ENCODE measurements around the gene BAG5. TPM values are rescaled to one million over a fixed set of nuclear protein-coding genes. Genes with fewer than 3 reads are reported as not detected.
"Not testable (repeated sequence)": the region's sequence is repeated elsewhere in the genome, so short reads cannot be mapped to it uniquely, and the experiment has no call there.

The BAG5 gene
- total RNA-seq, 2 experiments from 2014 or later = 23.2 to 23.8 TPM

- Mint-ChIP-seq H3K36me3 (peaks cover 4% of the 10 kb centered on the region), H3K4me3 (no peak overlapping the region), H3K9me3 (no peaks in the 10 kb centered on the region), H3K4me1 (ENCODE audit: low read depth) (peaks cover 6% of the 10 kb centered on the region), H3K27me3 (no peaks in the 10 kb centered on the region), H3K27ac (no peak overlapping the region)
- ChIA-PET CTCF (interaction anchor here (2.6 to 6.8 kb wide), 2 partner anchors 12 to 29 kb away, joined by 38 to 63 read pairs; partner anchors contain the start of gene TRMT61A), POLR2A (no interaction called here)
- intact Hi-C loops (cut with micrococcal nuclease) = no loop called here
- DNase-seq = no peak
Measured at GRCh38 chr14:103517174-103517566, 45.3 kb downstream of the BAG5 start.

DNA sequence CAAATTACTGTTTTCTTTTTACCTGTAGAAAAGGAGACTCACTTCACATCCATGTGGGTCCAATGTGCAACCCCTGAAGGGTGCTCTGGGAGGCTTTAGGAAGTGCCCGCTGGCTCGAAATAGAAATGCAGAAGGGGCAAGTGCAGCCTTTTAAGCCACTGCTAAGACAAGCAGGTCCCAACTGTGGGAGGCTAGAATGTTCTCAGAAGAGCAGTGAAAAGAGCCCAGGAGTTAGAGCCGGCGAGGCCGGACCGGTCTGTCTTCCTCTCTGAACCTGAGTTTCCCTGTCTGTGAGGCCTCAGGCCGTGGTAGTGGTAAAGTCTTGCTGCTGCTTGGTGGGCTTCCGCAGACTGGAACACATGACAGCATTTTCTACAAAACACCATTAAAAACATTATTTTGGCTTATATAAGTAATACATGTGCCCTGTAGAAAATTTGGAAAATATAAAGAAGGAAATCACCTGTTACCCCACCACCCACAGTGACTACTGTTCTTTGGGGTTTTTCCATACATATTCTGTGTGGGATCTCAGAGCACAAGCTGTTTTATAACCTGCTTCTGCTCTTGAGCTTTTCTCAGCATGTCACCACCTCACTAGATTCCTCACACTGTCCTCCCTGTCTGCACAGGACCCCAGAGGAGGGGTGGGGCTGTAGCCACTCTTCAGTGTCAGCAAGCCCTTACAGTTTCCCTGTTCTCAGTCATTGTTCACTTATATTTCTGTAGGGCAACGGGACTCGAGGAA is 45.9 kb downstream of the BAG5 start:
- H3K4me1 Mint-ChIP-seq (ENCODE audit: low read depth) = peaks cover 6% of the 10 kb centered on the region
- H3K9me3 Mint-ChIP-seq = no peaks in the 10 kb centered on the region
- no peaks in the 10 kb centered on the region for H3K27me3 Mint-ChIP-seq
- POLR2A ChIA-PET = no interaction called here
- CTCF ChIA-PET = interaction anchor here (0.5 to 6.8 kb wide), 2 partner anchors 29 to 37 kb away, joined by 3 to 63 read pairs; no protein-coding TSS in a partner anchor
- intact Hi-C loops (cut with micrococcal nuclease) = no loop called here
- H3K4me3 Mint-ChIP-seq = no peak overlapping the region
- H3K27ac Mint-ChIP-seq = no peak overlapping the region
- DNase-seq = no peak
- H3K36me3 Mint-ChIP-seq = peaks cover 5% of the 10 kb centered on the region

GRCh38 chr14:103514596-103515421 is 47.6 kb downstream of the BAG5 start:
- Mint-ChIP-seq H3K27me3 (no peaks in the 10 kb centered on the region), H3K9me3 (no peaks in the 10 kb centered on the region), H3K27ac (no peak overlapping the region), H3K4me1 (ENCODE audit: low read depth) (peaks cover 5% of the 10 kb centered on the region), H3K4me3 (no peak overlapping the region), H3K36me3 (peaks cover 5% of the 10 kb centered on the region)
- intact Hi-C loops (cut with micrococcal nuclease) = no loop called here
- CTCF ChIA-PET = no interaction called here
- POLR2A ChIA-PET = no interaction called here
- DNase-seq = no peak

DNA sequence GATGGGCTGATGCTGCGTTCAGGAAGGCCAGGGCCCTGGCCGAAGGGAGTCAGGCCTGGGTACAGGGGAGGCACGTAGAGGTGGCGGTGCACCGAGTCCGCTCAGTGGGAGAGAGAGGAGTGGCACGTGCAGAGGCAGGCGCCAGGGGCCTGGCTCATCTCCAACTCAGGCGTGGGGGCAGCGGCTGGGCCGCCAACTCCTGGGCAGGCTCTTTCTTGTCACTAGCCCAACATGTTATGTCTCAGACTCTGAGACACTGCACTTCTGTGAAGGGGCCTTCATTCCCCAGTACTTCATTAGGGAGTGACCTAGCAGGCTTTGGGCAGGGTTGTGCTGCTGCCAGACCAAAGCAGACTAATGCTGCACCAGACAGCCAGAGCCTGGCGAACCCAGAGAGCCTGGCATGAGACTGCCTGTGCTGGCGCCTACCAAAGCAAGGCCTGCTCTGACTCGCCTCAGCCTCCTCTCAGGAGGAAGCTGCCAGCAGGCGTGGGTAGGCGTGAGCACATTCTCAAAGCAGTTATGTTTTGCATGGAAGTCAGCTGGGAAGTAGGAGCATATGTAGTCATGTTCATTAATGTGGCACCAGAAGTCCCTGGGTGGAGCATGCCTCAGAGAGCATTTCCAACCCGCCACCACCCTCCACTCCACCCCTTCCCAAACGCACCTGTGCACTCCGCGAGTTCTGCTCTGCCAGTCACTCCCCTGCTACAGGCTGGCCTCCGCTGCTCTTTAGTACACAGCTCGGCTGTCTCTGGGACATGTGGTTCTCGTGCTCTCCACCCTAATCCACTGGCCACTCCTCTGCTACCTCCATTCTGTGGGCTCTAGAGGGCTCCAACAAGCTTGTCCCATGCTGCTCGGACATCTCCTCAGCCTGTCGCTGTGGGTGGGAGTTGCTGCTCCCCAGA is 49.5 kb downstream of the BAG5 start:
- Mint-ChIP-seq H3K4me3 (no peak overlapping the region), H3K27me3 (no peaks in the 10 kb centered on the region), H3K9me3 (no peaks in the 10 kb centered on the region), H3K4me1 (ENCODE audit: low read depth) (no peaks in the 10 kb centered on the region), H3K36me3 (peaks cover 10% of the 10 kb centered on the region), H3K27ac (no peak overlapping the region)
- POLR2A ChIA-PET = no interaction called here
- no peak for DNase-seq
- intact Hi-C loops (cut with micrococcal nuclease) = no loop called here
- CTCF ChIA-PET = interaction anchor here (1.5 kb wide), 1 partner anchor 13 kb away, joined by 6 read pairs; no protein-coding TSS in a partner anchor

DNA sequence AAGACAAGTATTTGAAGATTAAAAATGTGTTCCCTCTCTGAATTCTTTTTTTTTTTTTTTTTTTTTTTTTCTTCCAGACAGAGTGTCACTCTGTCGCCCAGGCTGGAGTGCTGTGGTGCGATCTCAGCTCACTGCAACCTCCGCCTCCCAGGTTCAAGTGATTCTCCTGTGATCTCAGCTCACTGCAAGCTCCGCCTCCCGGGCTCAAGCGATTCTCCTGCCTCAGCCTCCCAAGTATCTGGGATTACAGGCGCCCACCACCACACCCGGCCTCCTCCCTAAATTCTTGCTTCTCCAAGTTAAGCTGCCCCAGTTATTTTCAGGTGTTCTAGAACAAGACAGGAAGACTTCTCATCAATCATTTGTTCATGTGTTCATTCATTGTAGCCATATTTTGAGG is 50.3 kb downstream of the BAG5 start:
- POLR2A ChIA-PET; H3K27me3 Mint-ChIP-seq; H3K27ac Mint-ChIP-seq; H3K9me3 Mint-ChIP-seq; H3K4me1 Mint-ChIP-seq (ENCODE audit: low read depth); DNase-seq; H3K4me3 Mint-ChIP-seq; intact Hi-C loops (cut with micrococcal nuclease): not testable (repeated sequence)
- peaks cover 10% of the 10 kb centered on the region for H3K36me3 Mint-ChIP-seq
- CTCF ChIA-PET = interaction anchor here (1.5 to 3.2 kb wide), 2 partner anchors 12 to 13 kb away, joined by 6 to 17 read pairs; no protein-coding TSS in a partner anchor

DNA sequence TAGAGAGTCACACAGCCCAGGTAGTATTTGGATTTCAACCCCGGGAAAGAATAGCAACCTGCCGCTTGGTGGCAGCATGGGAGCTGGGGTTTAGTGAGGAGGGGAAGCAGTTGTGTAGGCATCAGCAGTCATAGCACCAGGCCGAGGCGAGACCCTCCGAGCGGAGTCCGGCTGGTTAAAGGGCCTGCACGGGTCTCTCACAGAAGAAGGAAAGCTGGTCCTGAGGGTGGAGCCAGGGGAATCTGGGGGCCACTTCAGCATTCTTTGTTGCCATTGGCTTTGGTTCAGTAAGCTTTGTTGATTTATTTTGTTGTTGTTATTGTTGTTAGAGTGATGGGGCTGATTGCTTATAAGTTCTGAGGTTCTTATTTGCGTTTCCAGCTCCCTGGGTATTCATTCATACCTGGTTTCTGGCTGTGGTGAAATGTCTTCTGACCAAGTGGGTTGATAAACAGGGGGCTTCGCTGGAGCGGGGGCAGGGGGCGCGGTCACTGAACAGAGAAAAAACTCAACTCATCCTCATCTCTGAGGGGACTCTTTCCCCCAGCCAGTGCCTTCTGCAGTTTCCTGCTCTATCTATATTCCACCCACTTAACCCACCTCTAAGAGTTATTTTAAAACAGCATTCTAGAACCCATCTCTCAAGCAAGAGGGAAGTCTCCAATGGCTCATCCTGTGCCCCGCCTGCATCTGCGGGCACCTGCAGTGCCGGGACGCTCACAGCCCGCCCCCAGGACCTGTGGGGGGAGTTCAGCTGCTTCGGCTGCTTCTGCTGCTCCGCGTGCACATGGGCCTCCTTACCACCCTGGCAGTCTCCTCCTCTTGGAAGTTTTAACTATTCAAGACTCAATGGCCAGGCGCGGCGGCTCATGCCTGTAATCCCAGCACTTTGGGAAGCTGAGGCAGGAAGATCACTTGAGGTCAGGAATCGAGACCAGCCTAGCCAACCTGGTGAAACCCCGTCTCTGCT is 51.4 kb downstream of the BAG5 start:
- Mint-ChIP-seq H3K9me3 (no peaks in the 10 kb centered on the region), H3K4me3 (no peak overlapping the region), H3K4me1 (ENCODE audit: low read depth) (no peaks in the 10 kb centered on the region), H3K27me3 (no peaks in the 10 kb centered on the region), H3K27ac (no peak overlapping the region), H3K36me3 (peaks cover 10% of the 10 kb centered on the region)
- no peak for DNase-seq
- intact Hi-C loops (cut with micrococcal nuclease) = no loop called here
- ChIA-PET CTCF (interaction anchor here (1.0 to 3.2 kb wide), 3 partner anchors 7 to 36 kb away, joined by 4 to 17 read pairs (median 8); no protein-coding TSS in a partner anchor), POLR2A (no interaction called here)

GRCh38 chr14:103509864-103510723 is 52.4 kb downstream of the BAG5 start:
- ChIA-PET CTCF (interaction anchor here (1.0 to 3.2 kb wide), 3 partner anchors 8 to 36 kb away, joined by 4 to 17 read pairs (median 8); no protein-coding TSS in a partner anchor), POLR2A (no interaction called here)
- intact Hi-C loops (cut with micrococcal nuclease) = no loop called here
- H3K4me1 Mint-ChIP-seq (ENCODE audit: low read depth) = no peaks in the 10 kb centered on the region
- no peaks in the 10 kb centered on the region for H3K27me3 Mint-ChIP-seq
- peaks cover 14% of the 10 kb centered on the region for H3K36me3 Mint-ChIP-seq
- H3K9me3 Mint-ChIP-seq = no peaks in the 10 kb centered on the region
- H3K4me3 Mint-ChIP-seq = no peak overlapping the region
- no peak for DNase-seq
- no peak overlapping the region for H3K27ac Mint-ChIP-seq

GRCh38 chr14:103508521-103509329 is 53.7 kb downstream of the BAG5 start:
- peaks cover 23% of the 10 kb centered on the region for H3K36me3 Mint-ChIP-seq
- H3K9me3 Mint-ChIP-seq = no peaks in the 10 kb centered on the region
- H3K4me3 Mint-ChIP-seq = no peak overlapping the region
- POLR2A ChIA-PET = no interaction called here
- no peak overlapping the region for H3K27ac Mint-ChIP-seq
- DNase-seq = no peak
- peaks cover 3% of the 10 kb centered on the region for H3K4me1 Mint-ChIP-seq (ENCODE audit: low read depth)
- H3K27me3 Mint-ChIP-seq = no peaks in the 10 kb centered on the region
- intact Hi-C loops (cut with micrococcal nuclease) = no loop called here
- CTCF ChIA-PET = interaction anchor here (1.0 to 3.2 kb wide), 2 partner anchors 10 kb away, joined by 5 to 17 read pairs; no protein-coding TSS in a partner anchor

DNA sequence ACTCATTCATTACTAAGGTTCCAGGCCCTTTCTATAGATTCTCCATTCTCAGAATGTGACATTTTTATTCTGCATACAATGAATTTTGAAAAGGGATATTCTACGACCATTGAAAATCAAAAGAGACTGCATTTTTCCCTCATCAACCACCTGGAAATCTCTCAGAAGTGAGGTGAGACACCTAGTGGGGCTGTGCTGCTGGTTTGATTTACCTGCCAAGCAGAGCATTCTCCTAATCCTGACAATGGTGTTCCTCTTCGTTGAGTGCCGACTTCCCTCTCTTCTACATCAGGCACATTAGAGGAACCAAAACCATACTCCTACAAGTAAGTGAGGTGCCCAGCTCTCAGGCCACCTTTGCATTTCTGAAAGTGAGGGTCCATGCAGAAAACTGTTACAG is 54.7 kb downstream of the BAG5 start:
- Mint-ChIP-seq H3K9me3 (no peaks in the 10 kb centered on the region), H3K27ac (no peak overlapping the region), H3K4me1 (ENCODE audit: low read depth) (peaks cover 3% of the 10 kb centered on the region), H3K27me3 (no peaks in the 10 kb centered on the region), H3K4me3 (no peak overlapping the region), H3K36me3 (peaks cover 26% of the 10 kb centered on the region)
- ChIA-PET CTCF (interaction anchor here (1.0 kb wide), 1 partner anchor 11 kb away, joined by 3 read pairs; no protein-coding TSS in a partner anchor), POLR2A (no interaction called here)
- no peak for DNase-seq
- intact Hi-C loops (cut with micrococcal nuclease) = no loop called here
